Gastrocnemius medialis (tissue), 4 donors: ENCODE measurements around the gene NGEF. TPM values are rescaled to one million over a fixed set of nuclear protein-coding genes. Genes with fewer than 3 reads are reported as not detected.

ENCODE experiments used
- ATAC-seq, 2 donors: fragments of 150-250 bp; one replicate each; pipeline ENCODE4 v1.9.1; 2016
- DNase-seq, 2 donors: peaks; one replicate each; pipeline ENCODE4 v3.0.0-alpha.2; 2019
- H3K27ac ChIP-seq, 4 donors: fragments of 200-600 bp; sonication (generic); 1 replicate in 1 of 4; 2 replicates in 3 of 4; pipeline ENCODE4 v1.5.1; 2016 to 2018; ENCODE audit warnings: mild to moderate bottlenecking in 2 of 4, moderate library complexity in 1 of 4
- H3K27me3 ChIP-seq, 3 donors: fragments of 200-600 bp; sonication (generic) in 2 of 3; 1 replicate in 1 of 3; 2 replicates in 2 of 3; pipeline versions ENCODE4 v1.5.1 to v1.6.0; 2016 to 2019; ENCODE audit warnings: mild to moderate bottlenecking in 1 of 3, moderate library complexity in 1 of 3
- H3K36me3 ChIP-seq, 2 donors: fragments of 200-600 bp; sonication (generic) in 1 of 2; one replicate each; pipeline ENCODE4 v1.5.1; 2017 to 2018
- H3K4me1 ChIP-seq, 2 donors: fragments of 200-600 bp; sonication (generic) in 1 of 2; one replicate each; pipeline ENCODE4 v1.5.1; 2016 to 2017; ENCODE audit warnings: mild to moderate bottlenecking in 2 of 2
- H3K4me3 ChIP-seq, 4 donors: fragments of 200-600 bp; sonication (generic) in 3 of 4; 1 replicate in 1 of 4; 2 replicates in 3 of 4; pipeline ENCODE4 v1.5.1; 2016 to 2019; ENCODE audit warnings: mild to moderate bottlenecking in 2 of 4
- H3K9me3 ChIP-seq, 3 donors: fragments of 200-600 bp; sonication (generic) in 2 of 3; 1 replicate in 1 of 3; 2 replicates in 2 of 3; pipeline ENCODE4 v1.5.1; 2016 to 2019
- POLR2A ChIP-seq, 2 donors: fragments of 450-650 bp; IDR thresholded peaks; one replicate each; pipeline ENCODE4 v1.6.1; 2017; ENCODE audit warnings: antibody characterized with exemption in 2 of 2, mild to moderate bottlenecking in 2 of 2, moderate library complexity in 2 of 2
- in situ Hi-C, 4 donors: fragments of 200-750 bp; cut with MboI; loops; one replicate each; pipeline versions ENCODE4 v1.15.0 to v1.8.0; 2017; ENCODE audit warnings: low sequenced_read_pairs in 4 of 4
- intact Hi-C: fragments of 100-400 bp; cut with DNase I; formaldehyde crosslinking; loops from one replicate; pipeline ENCODE4 v1.15.1; 2023; ENCODE audit warnings: low total_unique reads
- total RNA-seq, 4 donors: library from RNA; depleted of rRNA; stranded (reverse); fragments of >200 nt; gene quantifications; one replicate each; pipeline versions ENCODE4 v1.1.0 to v1.2.3, GENCODE V29; 2016
- TF ChIP-seq, protein P1 (sequence below), 5 experiments: fragments of 450-650 bp in 3 of 5; fragments of 200-600 bp in 2 of 5; sonication (generic) in 2 of 5; IDR thresholded peaks in 4 of 5; conservative IDR thresholded peaks in 1 of 5; 1 replicate in 4 of 5; 2 replicates in 1 of 5; pipeline ENCODE4 v1.5.1; 2016 to 2019; ENCODE audit warnings: antibody characterized with exemption in 5 of 5, mild to moderate bottlenecking in 3 of 5, moderate library complexity in 3 of 5

The NGEF gene
- total RNA-seq, 4 donors from 2014 or later, result 0.66 to 1.5 (median 0.84) TPM; not detected in 1

GRCh38 chr2:232950751-232951150, 62.3 kb downstream of the NGEF start:
- Histone ChIP-seq H3K36me3 (no peaks in the 10 kb centered on the region), H3K9me3 (no peaks in the 10 kb centered on the region), H3K4me3 (no peak overlapping the region), H3K27ac (no peak overlapping the region), H3K27me3 (no peaks in the 10 kb centered on the region), H3K4me1 (no peaks in the 10 kb centered on the region)
- no peak for ATAC-seq
- DNase-seq, result no peak
- TF ChIP-seq POLR2A (IDR thresholded peaks at IDR 0.05), result no peak
- TF ChIP-seq, protein P1, sequence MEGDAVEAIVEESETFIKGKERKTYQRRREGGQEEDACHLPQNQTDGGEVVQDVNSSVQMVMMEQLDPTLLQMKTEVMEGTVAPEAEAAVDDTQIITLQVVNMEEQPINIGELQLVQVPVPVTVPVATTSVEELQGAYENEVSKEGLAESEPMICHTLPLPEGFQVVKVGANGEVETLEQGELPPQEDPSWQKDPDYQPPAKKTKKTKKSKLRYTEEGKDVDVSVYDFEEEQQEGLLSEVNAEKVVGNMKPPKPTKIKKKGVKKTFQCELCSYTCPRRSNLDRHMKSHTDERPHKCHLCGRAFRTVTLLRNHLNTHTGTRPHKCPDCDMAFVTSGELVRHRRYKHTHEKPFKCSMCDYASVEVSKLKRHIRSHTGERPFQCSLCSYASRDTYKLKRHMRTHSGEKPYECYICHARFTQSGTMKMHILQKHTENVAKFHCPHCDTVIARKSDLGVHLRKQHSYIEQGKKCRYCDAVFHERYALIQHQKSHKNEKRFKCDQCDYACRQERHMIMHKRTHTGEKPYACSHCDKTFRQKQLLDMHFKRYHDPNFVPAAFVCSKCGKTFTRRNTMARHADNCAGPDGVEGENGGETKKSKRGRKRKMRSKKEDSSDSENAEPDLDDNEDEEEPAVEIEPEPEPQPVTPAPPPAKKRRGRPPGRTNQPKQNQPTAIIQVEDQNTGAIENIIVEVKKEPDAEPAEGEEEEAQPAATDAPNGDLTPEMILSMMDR (IDR thresholded peaks at IDR 0.05 in 4 of 5, conservative IDR thresholded peaks at IDR 0.05 in 1 of 5), result no peak
- intact Hi-C loops, result no loop called here
- in situ Hi-C loops, result no loop called here

DNA sequence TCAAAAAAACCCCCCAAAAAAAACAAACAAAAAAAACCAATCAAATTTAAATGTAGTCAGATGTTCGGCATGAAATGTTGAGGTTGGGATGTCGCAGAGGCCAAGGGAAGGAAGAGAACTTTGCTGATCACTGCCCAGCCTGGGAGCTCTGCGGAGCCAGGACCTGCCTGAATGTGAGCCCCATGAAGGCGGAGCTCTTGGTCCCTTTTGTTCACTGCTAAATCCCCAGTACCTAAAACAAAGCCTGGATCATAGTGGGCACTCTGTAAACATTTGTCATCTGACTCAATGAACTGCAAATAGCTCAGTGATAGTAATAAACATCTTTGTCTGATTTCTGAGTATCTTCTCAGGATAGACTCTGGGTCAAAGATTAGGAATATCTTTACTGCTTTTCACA, 64.0 kb downstream of the NGEF start:
- in situ Hi-C loops, result no loop called here
- no peak overlapping the region for H3K27ac ChIP-seq
- H3K27me3 ChIP-seq, result no peaks in the 10 kb centered on the region
- DNase-seq (no peak), ATAC-seq (no peak)
- H3K4me1 ChIP-seq, result no peaks in the 10 kb centered on the region
- TF ChIP-seq POLR2A (IDR thresholded peaks at IDR 0.05), result no peak
- TF ChIP-seq, protein P1 (IDR thresholded peaks at IDR 0.05 in 4 of 5, conservative IDR thresholded peaks at IDR 0.05 in 1 of 5), result no peak
- H3K36me3 ChIP-seq, result no peaks in the 10 kb centered on the region
- intact Hi-C loops, result no loop called here
- no peaks in the 10 kb centered on the region for H3K9me3 ChIP-seq
- H3K4me3 ChIP-seq, result no peak overlapping the region

- no peak for ATAC-seq
- intact Hi-C loops, result no loop called here
These were observed 70.2 kb downstream of the NGEF start for GRCh38 chr2:232942831-232943230.

DNA sequence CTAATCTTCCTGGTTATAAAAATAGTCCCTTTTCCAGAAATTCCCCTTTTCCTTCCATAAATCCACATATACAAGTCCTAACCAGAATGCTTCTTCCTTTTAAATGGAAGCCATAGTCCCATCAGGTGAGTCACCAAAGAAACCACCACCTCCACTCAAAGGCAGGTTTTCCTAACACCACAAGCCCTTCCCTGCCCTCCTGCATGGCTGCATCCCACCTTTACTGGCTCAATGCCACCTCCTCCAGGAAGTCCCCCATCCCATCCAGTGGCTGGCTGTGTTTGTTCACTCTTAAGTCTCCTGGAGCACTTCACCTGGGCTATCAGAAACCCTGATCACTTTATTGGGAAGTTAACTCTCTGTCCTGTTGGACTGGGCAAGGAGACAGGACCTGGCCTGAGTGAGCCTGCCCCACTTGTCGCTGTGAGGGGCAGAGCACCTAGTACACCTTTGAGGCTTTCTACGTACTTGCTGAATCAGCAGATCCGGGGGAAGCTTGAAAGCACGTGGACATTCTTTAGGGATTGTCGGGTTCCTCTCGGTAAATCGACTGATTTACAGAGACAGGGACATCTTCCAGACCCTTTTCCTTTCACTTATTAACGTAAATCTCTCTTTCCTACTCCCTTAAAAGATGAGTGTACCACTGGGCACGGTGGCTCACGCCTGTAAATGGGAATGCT, 71.0 kb downstream of the NGEF start:
- H3K9me3 ChIP-seq, result no peaks in the 10 kb centered on the region
- in situ Hi-C loops (no loop called here), intact Hi-C loops (no loop called here)
- no peaks in the 10 kb centered on the region for H3K36me3 ChIP-seq
- DNase-seq, result no peak
- H3K27ac ChIP-seq, result no peak overlapping the region
- no peak for ATAC-seq
- TF ChIP-seq, protein P1 (IDR thresholded peaks at IDR 0.05 in 4 of 5, conservative IDR thresholded peaks at IDR 0.05 in 1 of 5), result no peak
- TF ChIP-seq POLR2A (IDR thresholded peaks at IDR 0.05), result no peak
- no peaks in the 10 kb centered on the region for H3K4me1 ChIP-seq
- H3K27me3 ChIP-seq, result peaks cover 0 to 4% (median 0%) of the 10 kb centered on the region in 3 donors
- H3K4me3 ChIP-seq, result no peak overlapping the region

More at GRCh38 chr2:232942831-232943230, 70.2 kb downstream of the NGEF start:
- Histone ChIP-seq H3K27ac (no peak overlapping the region), H3K4me3 (no peak overlapping the region), H3K36me3 (no peaks in the 10 kb centered on the region), H3K4me1 (no peaks in the 10 kb centered on the region), H3K27me3 (peaks cover 0 to 4% (median 0%) of the 10 kb centered on the region in 3 donors), H3K9me3 (no peaks in the 10 kb centered on the region)
- in situ Hi-C loops, result no loop called here
- no peak for TF ChIP-seq POLR2A (IDR thresholded peaks at IDR 0.05)
- TF ChIP-seq, protein P1 (IDR thresholded peaks at IDR 0.05 in 4 of 5, conservative IDR thresholded peaks at IDR 0.05 in 1 of 5), result no peak
- no peak for DNase-seq
